ENCODE measurements around the gene NRP2. TPM values are rescaled to one million over a fixed set of nuclear protein-coding genes. Genes with fewer than 3 reads are reported as not detected.

Gene NRP2
- total RNA-seq, 1 donor from 2014 or later: 55.8 TPM

GRCh38 chr2:205775097-205775877, 93.0 kb downstream of the NRP2 start:
- no peak for DNase-seq (ENCODE audit: low spot score)

GRCh38 chr2:205776139-205776538, 93.8 kb downstream of the NRP2 start:
- no peak for DNase-seq (ENCODE audit: low spot score)

GRCh38 chr2:205776720-205777119, 94.4 kb downstream of the NRP2 start:
- no peak for DNase-seq (ENCODE audit: low spot score)

- DNase-seq (ENCODE audit: low spot score): no peak
Measured at GRCh38 chr2:205778356-205778755, 96.1 kb downstream of the NRP2 start.

GRCh38 chr2:205780645-205781044, 98.3 kb downstream of the NRP2 start:
- no peak for DNase-seq (ENCODE audit: low spot score)

- DNase-seq (ENCODE audit: low spot score): no peak
Measured at GRCh38 chr2:205781244-205781931, 99.1 kb downstream of the NRP2 start.

GRCh38 chr2:205782941-205783340, 100.6 kb downstream of the NRP2 start:
- no peak for DNase-seq (ENCODE audit: low spot score)

GRCh38 chr2:205783872-205784499, 101.7 kb downstream of the NRP2 start:
- no peak for DNase-seq (ENCODE audit: low spot score)

- no peak for DNase-seq (ENCODE audit: low spot score)
Measured at GRCh38 chr2:205785507-205786260, 103.4 kb downstream of the NRP2 start.

- no peak for DNase-seq (ENCODE audit: low spot score)
Measured at GRCh38 chr2:205786976-205787375, 104.7 kb downstream of the NRP2 start.

GRCh38 chr2:205787761-205788160, 105.5 kb downstream of the NRP2 start:
- DNase-seq (ENCODE audit: low spot score): no peak

- DNase-seq (ENCODE audit: low spot score): no peak
Measured at GRCh38 chr2:205789906-205790305, 107.6 kb downstream of the NRP2 start.

- DNase-seq (ENCODE audit: low spot score): no peak
Measured at GRCh38 chr2:205792908-205793307, 110.6 kb downstream of the NRP2 start.

GRCh38 chr2:205796805-205797313, 114.6 kb downstream of the NRP2 start:
- DNase-seq (ENCODE audit: low spot score): no peak

GRCh38 chr2:205797866-205798265, 115.6 kb downstream of the NRP2 start:
- DNase-seq (ENCODE audit: low spot score): no peak

- no peak for DNase-seq (ENCODE audit: low spot score)
Measured at GRCh38 chr2:205800224-205800623, 117.9 kb downstream of the NRP2 start.

GRCh38 chr2:205800773-205801172, 118.5 kb downstream of the NRP2 start:
- DNase-seq (ENCODE audit: low spot score): peak; percentile 78

- no peak for DNase-seq (ENCODE audit: low spot score)
Measured at GRCh38 chr2:205802065-205802464, 119.8 kb downstream of the NRP2 start.

GRCh38 chr2:205802941-205803340, 120.6 kb downstream of the NRP2 start:
- no peak for DNase-seq (ENCODE audit: low spot score)

- DNase-seq (ENCODE audit: low spot score): no peak
Measured at GRCh38 chr2:205803500-205803899, 121.2 kb downstream of the NRP2 start.

- DNase-seq (ENCODE audit: low spot score): no peak
Measured at GRCh38 chr2:205805136-205805535, 122.8 kb downstream of the NRP2 start.
